Gastroesophageal sphincter (tissue), 4 donors: ENCODE measurements around the gene PEX19. TPM values are rescaled to one million over a fixed set of nuclear protein-coding genes. Genes with fewer than 3 reads are reported as not detected.

Source experiments
- ATAC-seq: fragments of 150-250 bp; one replicate; pipeline ENCODE4 v1.9.1; 2016; ENCODE audit warnings: mild to moderate bottlenecking, moderate library complexity
- H3K27ac ChIP-seq, 4 donors: fragments of 200-600 bp; sonication (generic) in 3 of 4; 1 replicate in 3 of 4; 2 replicates in 1 of 4; pipeline ENCODE4 v1.5.1; 2016 to 2019
- H3K27me3 ChIP-seq: fragments of 200-600 bp; sonication (generic); one replicate; pipeline ENCODE4 v1.5.1; 2019
- H3K36me3 ChIP-seq, 2 donors: fragments of 200-600 bp; sonication (generic); one replicate each; pipeline ENCODE4 v1.5.1; 2019; ENCODE audit warnings: control low read depth in 1 of 2
- H3K4me1 ChIP-seq, 3 donors: fragments of 200-600 bp; sonication (generic); 1 replicate in 2 of 3; 2 replicates in 1 of 3; pipeline ENCODE4 v1.5.1; 2016 to 2019; ENCODE audit warnings: control low read depth in 2 of 3
- H3K4me3 ChIP-seq, 2 donors: fragments of 200-600 bp; sonication (generic); one replicate each; pipeline ENCODE4 v1.5.1; 2019; ENCODE audit warnings: mild to moderate bottlenecking in 1 of 2, moderate library complexity in 1 of 2
- H3K9me3 ChIP-seq, 3 donors: fragments of 200-600 bp; sonication (generic); one replicate each; pipeline ENCODE4 v1.5.1; 2017 to 2019; ENCODE audit warnings: control low read depth in 2 of 3
- CTCF ChIP-seq, 4 experiments: fragments of 200-600 bp in 2 of 4; fragments of 450-650 bp in 2 of 4; sonication (generic) in 1 of 4; IDR thresholded peaks; one replicate each; pipeline ENCODE4 v1.5.1; 2017 to 2019; ENCODE audit warnings: antibody characterized with exemption in 4 of 4, mild to moderate bottlenecking in 2 of 4, moderate library complexity in 2 of 4
- EP300 ChIP-seq: sonication (generic); formaldehyde crosslinking; IDR thresholded peaks from one replicate; pipeline ENCODE4 v1.6.1; 2017; ENCODE audit warnings: antibody characterized with exemption, mild to moderate bottlenecking
- POLR2A ChIP-seq, 2 donors: fragments of 450-650 bp; IDR thresholded peaks; one replicate each; pipeline ENCODE4 v1.6.1; 2017; ENCODE audit warnings: antibody characterized with exemption in 2 of 2, mild to moderate bottlenecking in 2 of 2, moderate library complexity in 1 of 2
- POLR2AphosphoS5 ChIP-seq: sonication (generic); formaldehyde crosslinking; IDR thresholded peaks from one replicate; pipeline ENCODE4 v1.6.1; 2017; ENCODE audit warnings: antibody characterized with exemption
- WGBS, 2 donors: methylation state at CpG; one replicate each; pipeline ENCODE4 v1.1.5; 2018; ENCODE audit warnings: low coverage in 1 of 2; 5-methylcytosine and 5-hydroxymethylcytosine counted together
- total RNA-seq, 4 donors: library from RNA; depleted of rRNA; stranded (reverse); fragments of >200 nt; gene quantifications; one replicate each; pipeline ENCODE4 v1.1.0, GENCODE V29; 2016

Gene PEX19
- total RNA-seq, 4 donors from 2014 or later, result 50.0 to 96.8 (median 61.1) TPM

- Histone ChIP-seq H3K4me3 (no peak overlapping the region), H3K27ac (no peak overlapping the region), H3K4me1 (no peaks in the 10 kb centered on the region), H3K27me3 (no peaks in the 10 kb centered on the region), H3K9me3 (no peaks in the 10 kb centered on the region), H3K36me3 (peaks cover 18 to 100% of the 10 kb centered on the region in 2 donors)
- TF ChIP-seq CTCF (IDR thresholded peaks at IDR 0.05), result no peak
- no peak for TF ChIP-seq EP300
- no peak for TF ChIP-seq POLR2A (IDR thresholded peaks at IDR 0.05)
- TF ChIP-seq POLR2AphosphoS5, result no peak
- ATAC-seq, result no peak
- WGBS, 2 donors, result 70 to 79% methylated on average over 3 to 4 of the region's 4 CpGs
These were observed 23.7 kb upstream of the PEX19 start for GRCh38 chr1:160308451-160309184.

- H3K27ac ChIP-seq, result peak overlapping the region in 1 of 4 donors; percentile 12
These were observed 22.3 kb upstream of the PEX19 start for GRCh38 chr1:160307118-160307791.

GRCh38 chr1:160300173-160300572 is 15.2 kb upstream of the PEX19 start:
- H3K27me3 ChIP-seq, result no peaks in the 10 kb centered on the region
- H3K4me3 ChIP-seq, result no peak overlapping the region
- no peak for ATAC-seq
- H3K9me3 ChIP-seq, result no peaks in the 10 kb centered on the region
- no peak overlapping the region for H3K27ac ChIP-seq
- WGBS, 2 donors, result 81% methylated on average over 7 of the region's 7 CpGs; no CpG with 5 or more reads in 1 of the 2 donors
- no peaks in the 10 kb centered on the region for H3K4me1 ChIP-seq
- no peak for TF ChIP-seq EP300
- no peak for TF ChIP-seq CTCF (IDR thresholded peaks at IDR 0.05)
- no peak for TF ChIP-seq POLR2A (IDR thresholded peaks at IDR 0.05)
- TF ChIP-seq POLR2AphosphoS5, result no peak
- H3K36me3 ChIP-seq, result peaks cover 0 to 96% of the 10 kb centered on the region in 2 donors

More at GRCh38 chr1:160307118-160307791, 22.3 kb upstream of the PEX19 start:
- no peaks in the 10 kb centered on the region for H3K4me1 ChIP-seq
- no peak overlapping the region for H3K4me3 ChIP-seq
- H3K36me3 ChIP-seq, result peaks cover 14 to 100% of the 10 kb centered on the region in 2 donors
- WGBS, 2 donors, result 89 to 90% methylated on average over 9 of the region's 13 CpGs
- no peak for ATAC-seq
- no peaks in the 10 kb centered on the region for H3K27me3 ChIP-seq
- no peaks in the 10 kb centered on the region for H3K9me3 ChIP-seq
- TF ChIP-seq EP300 (no peak), POLR2A (IDR thresholded peaks at IDR 0.05) (no peak), CTCF (IDR thresholded peaks at IDR 0.05) (no peak), POLR2AphosphoS5 (no peak)

- Histone ChIP-seq H3K27ac (no peak overlapping the region), H3K36me3 (peaks cover 10 to 99% of the 10 kb centered on the region in 2 donors), H3K4me3 (no peak overlapping the region), H3K27me3 (no peaks in the 10 kb centered on the region), H3K9me3 (no peaks in the 10 kb centered on the region), H3K4me1 (peaks cover 0 to 3% (median 0%) of the 10 kb centered on the region in 3 donors)
- TF ChIP-seq EP300 (no peak), POLR2A (IDR thresholded peaks at IDR 0.05) (no peak), CTCF (IDR thresholded peaks at IDR 0.05) (no peak), POLR2AphosphoS5 (no peak)
- WGBS, 2 donors, result 78 to 89% methylated on average over 1 of the region's 1 CpG
- no peak for ATAC-seq
These were observed 11.1 kb upstream of the PEX19 start for GRCh38 chr1:160296036-160296435.
